MM.1S (cell line): ENCODE results near the gene GAB2.

Source experiments
- DNase-seq: peaks from one replicate; pipeline ENCODE4 v3.0.0-alpha.2; 2015
- H2AFZ ChIP-seq: fragments of 300-600 bp; sonication (generic); 2 replicates; pipeline ENCODE4 v1.6.0; 2016; ENCODE audit warnings: antibody characterized with exemption, low read length
- H3F3A ChIP-seq: fragments of 300-600 bp; sonication (generic); 2 replicates; pipeline ENCODE4 v1.6.1; 2016; ENCODE audit warnings: mild to moderate bottlenecking, antibody characterized with exemption, low read length, moderate library complexity, mixed read lengths; ENCODE audit not compliant: insufficient read depth
- H3K27ac ChIP-seq: fragments of 300-600 bp; sonication (generic); 2 replicates; pipeline ENCODE4 v1.5.1; 2016; ENCODE audit warnings: mild to moderate bottlenecking, low read length
- H3K27me3 ChIP-seq: fragments of 300-600 bp; sonication (generic); replicated peaks from 2 replicates; pipeline ENCODE4 v1.6.0; 2016; ENCODE audit warnings: low read length; ENCODE audit not compliant: insufficient read depth
- H3K36me3 ChIP-seq: fragments of 300-600 bp; sonication (generic); replicated peaks from 2 replicates; pipeline ENCODE4 v1.6.1; 2016; ENCODE audit warnings: mild to moderate bottlenecking, low read length, mixed read lengths; ENCODE audit not compliant: insufficient read depth
- H3K4me1 ChIP-seq: fragments of 300-600 bp; sonication (generic); 2 replicates; pipeline ENCODE4 v1.6.1; 2016; ENCODE audit warnings: low read length, mixed read lengths
- H3K4me2 ChIP-seq: fragments of 300-600 bp; sonication (generic); 2 replicates; pipeline ENCODE4 v1.6.0; 2016; ENCODE audit warnings: low read depth, low read length
- H3K4me3 ChIP-seq: fragments of 300-600 bp; sonication (generic); 2 replicates; pipeline ENCODE4 v1.5.1; 2016; ENCODE audit warnings: low read length, mixed read lengths
- H3K79me2 ChIP-seq: fragments of 300-600 bp; sonication (generic); 2 replicates; pipeline ENCODE4 v1.6.1; 2016; ENCODE audit warnings: mixed run types, low read length, mixed read lengths
- H3K9ac ChIP-seq: fragments of 300-600 bp; sonication (generic); 2 replicates; pipeline ENCODE4 v1.6.1; 2016; ENCODE audit warnings: low read length, mixed read lengths
- H3K9me2 ChIP-seq: fragments of 300-600 bp; sonication (generic); replicated peaks from 2 replicates; pipeline ENCODE4 v1.6.1; 2016; ENCODE audit warnings: mild to moderate bottlenecking, low read length, mixed read lengths; ENCODE audit not compliant: insufficient read depth
- H3K9me3 ChIP-seq: fragments of 300-600 bp; sonication (generic); replicated peaks from 2 replicates; pipeline ENCODE4 v1.6.1; 2016; ENCODE audit warnings: mild to moderate bottlenecking, low read length, mixed read lengths; ENCODE audit not compliant: insufficient read depth
- H4K20me1 ChIP-seq: fragments of 300-600 bp; sonication (generic); 2 replicates; pipeline ENCODE4 v1.6.1; 2016; ENCODE audit warnings: mild to moderate bottlenecking, low read length, moderate library complexity, mixed read lengths; ENCODE audit not compliant: insufficient read depth
- EZH2 ChIP-seq: fragments of 300-600 bp; sonication (generic); optimal IDR thresholded peaks from 2 replicates; pipeline ENCODE3; 2017; ENCODE audit warnings: low read depth, mild to moderate bottlenecking, antibody characterized with exemption, low read length, mixed read lengths
- EZH2phosphoT487 ChIP-seq: fragments of 300-600 bp; sonication (generic); IDR thresholded peaks from 2 replicates; pipeline ENCODE4 v1.6.1; 2018; ENCODE audit warnings: antibody characterized with exemption, low read length
- TF ChIP-seq, protein P1 (sequence below): fragments of 300-600 bp; sonication (generic); IDR thresholded peaks from 2 replicates; pipeline ENCODE4 v1.5.1; 2016; ENCODE audit warnings: antibody characterized with exemption, low read length, mixed read lengths

The GAB2 gene

DNA sequence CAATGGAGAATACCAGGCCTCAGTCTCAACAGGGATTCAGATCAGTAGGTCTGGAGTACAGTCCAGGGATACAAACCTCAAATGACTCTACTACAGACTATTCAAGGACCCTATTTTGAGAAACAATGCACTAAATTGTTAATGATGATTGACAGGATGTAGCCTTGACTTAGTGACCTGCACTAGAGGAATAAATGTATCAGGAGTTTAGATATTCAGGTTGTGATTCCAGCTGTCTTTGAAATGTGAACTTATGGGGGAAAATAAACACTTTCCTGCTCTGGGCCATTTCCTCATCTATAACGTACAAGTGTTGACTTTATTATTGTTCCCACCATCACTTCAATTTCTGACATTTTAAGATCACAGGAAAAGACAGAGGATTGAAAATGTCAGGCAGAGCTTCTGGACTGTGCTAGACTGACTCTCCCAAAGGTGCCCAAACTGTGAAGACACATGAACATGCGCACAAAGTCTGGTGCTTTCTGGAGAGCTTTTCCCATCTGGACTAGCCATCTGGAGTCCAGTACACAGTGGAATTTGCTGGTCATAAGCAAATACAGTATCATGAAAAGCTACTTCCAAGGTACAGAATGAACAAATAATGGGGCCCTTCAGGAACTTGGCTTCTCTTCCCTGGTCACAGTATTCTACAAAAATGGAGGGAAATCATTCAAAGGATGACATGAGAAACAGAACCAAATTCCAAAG, 118.5 kb downstream of the GAB2 start:
- Histone ChIP-seq H3K27me3 (no peaks in the 10 kb centered on the region), H4K20me1 (no peaks in the 10 kb centered on the region), H2AFZ (no peak overlapping the region), H3K4me3 (no peak overlapping the region), H3K9me2 (no peaks in the 10 kb centered on the region), H3K9ac (no peak overlapping the region), H3K27ac (no peak overlapping the region), H3K36me3 (no peaks in the 10 kb centered on the region), H3K4me2 (no peak overlapping the region), H3K9me3 (no peaks in the 10 kb centered on the region), H3K4me1 (no peaks in the 10 kb centered on the region), H3K79me2 (no peaks in the 10 kb centered on the region), H3F3A (no peaks in the 10 kb centered on the region)
- TF ChIP-seq EZH2phosphoT487: no peak
- TF ChIP-seq, protein P1, sequence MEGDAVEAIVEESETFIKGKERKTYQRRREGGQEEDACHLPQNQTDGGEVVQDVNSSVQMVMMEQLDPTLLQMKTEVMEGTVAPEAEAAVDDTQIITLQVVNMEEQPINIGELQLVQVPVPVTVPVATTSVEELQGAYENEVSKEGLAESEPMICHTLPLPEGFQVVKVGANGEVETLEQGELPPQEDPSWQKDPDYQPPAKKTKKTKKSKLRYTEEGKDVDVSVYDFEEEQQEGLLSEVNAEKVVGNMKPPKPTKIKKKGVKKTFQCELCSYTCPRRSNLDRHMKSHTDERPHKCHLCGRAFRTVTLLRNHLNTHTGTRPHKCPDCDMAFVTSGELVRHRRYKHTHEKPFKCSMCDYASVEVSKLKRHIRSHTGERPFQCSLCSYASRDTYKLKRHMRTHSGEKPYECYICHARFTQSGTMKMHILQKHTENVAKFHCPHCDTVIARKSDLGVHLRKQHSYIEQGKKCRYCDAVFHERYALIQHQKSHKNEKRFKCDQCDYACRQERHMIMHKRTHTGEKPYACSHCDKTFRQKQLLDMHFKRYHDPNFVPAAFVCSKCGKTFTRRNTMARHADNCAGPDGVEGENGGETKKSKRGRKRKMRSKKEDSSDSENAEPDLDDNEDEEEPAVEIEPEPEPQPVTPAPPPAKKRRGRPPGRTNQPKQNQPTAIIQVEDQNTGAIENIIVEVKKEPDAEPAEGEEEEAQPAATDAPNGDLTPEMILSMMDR: no peak
- TF ChIP-seq EZH2: no peak
- no peak for DNase-seq

DNA sequence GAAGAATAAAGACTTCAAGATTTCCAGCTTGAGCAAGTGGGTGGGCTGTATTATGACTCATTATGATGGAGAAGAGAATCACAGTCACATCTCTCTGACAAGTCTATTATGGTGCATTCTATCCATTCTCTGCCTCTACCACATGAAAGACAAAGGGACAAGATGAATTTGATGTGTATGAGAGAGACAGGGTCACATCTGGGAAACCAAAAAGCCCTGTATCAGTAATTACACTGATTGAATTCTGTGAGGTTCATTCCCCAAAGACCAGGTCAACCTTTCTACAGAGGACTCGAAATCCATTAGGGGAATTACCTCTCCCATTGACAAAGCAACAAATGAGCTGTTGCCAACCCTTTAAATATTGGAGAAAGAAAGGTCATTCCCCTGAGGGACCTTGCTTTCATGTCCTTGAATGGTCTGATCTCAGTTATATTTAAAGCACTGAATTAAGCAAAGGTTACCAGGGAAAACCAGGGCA, 119.3 kb downstream of the GAB2 start:
- Histone ChIP-seq H3K27me3 (no peaks in the 10 kb centered on the region), H3K4me3 (no peak overlapping the region), H2AFZ (no peak overlapping the region), H3K4me2 (no peak overlapping the region), H3K9me2 (no peaks in the 10 kb centered on the region), H3K27ac (no peak overlapping the region), H3K79me2 (no peaks in the 10 kb centered on the region), H3K36me3 (no peaks in the 10 kb centered on the region), H4K20me1 (no peaks in the 10 kb centered on the region), H3K4me1 (no peaks in the 10 kb centered on the region), H3K9ac (no peak overlapping the region), H3F3A (no peaks in the 10 kb centered on the region), H3K9me3 (no peaks in the 10 kb centered on the region)
- TF ChIP-seq EZH2: no peak
- no peak for TF ChIP-seq EZH2phosphoT487
- TF ChIP-seq, protein P1: no peak
- DNase-seq: no peak

DNA sequence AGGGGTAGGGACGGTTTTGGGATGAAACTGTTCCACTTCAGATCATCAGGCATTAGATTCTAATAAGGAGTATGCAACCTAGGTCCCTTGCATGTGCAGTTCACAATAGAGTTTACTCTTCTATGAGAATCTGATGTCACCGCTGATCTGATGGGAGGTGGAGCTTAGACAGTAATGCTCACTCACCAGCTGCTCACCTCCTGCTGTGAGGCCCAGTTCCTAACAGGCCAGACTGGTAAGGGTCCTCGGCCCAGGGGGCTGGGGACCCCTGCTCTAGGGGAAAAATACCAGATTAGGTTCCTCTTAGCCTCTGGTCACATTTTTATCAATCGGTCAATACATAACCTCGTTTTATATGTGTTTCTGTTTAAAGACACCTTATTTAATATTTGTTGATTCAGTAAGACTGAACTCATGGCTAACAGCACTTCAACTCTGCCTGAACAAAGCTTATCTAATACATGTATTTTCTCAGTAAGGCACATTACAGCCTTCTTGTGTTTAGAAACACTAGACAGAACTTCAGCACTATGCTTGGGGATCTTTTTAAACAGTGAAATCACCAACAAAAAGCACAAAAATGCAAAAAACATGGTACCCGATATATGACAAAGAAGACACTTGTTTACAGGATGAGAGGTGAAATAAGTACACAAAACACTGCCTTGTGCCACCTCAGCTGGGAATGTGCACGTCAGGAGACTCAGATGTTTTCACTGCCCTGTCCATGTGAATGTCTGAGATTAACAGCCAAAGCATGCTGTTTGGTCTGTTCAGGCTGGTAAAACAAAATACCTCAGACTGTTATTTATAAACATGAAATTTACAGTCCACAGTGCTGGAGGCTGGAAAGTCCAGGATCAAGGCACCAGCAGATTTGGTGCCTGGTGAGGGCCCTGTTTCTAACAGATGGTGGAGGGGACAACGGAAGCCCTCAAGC, 121.4 kb downstream of the GAB2 start:
- H3K27ac ChIP-seq: no peak overlapping the region

More for the DNA sequence above, 121.4 kb downstream of the GAB2 start:
- Histone ChIP-seq H2AFZ (no peak overlapping the region), H3K4me2 (no peak overlapping the region), H3K4me1 (no peaks in the 10 kb centered on the region), H3K4me3 (no peak overlapping the region), H3K9me3 (no peaks in the 10 kb centered on the region), H3K27me3 (no peaks in the 10 kb centered on the region), H3K9me2 (no peaks in the 10 kb centered on the region), H3K79me2 (no peaks in the 10 kb centered on the region), H4K20me1 (no peaks in the 10 kb centered on the region), H3F3A (no peaks in the 10 kb centered on the region), H3K36me3 (no peaks in the 10 kb centered on the region), H3K9ac (no peak overlapping the region)
- TF ChIP-seq, protein P1: no peak
- TF ChIP-seq EZH2 (no peak), EZH2phosphoT487 (no peak)
- no peak for DNase-seq
